Fibroblast of villous mesenchyme (primary cell): ENCODE measurements around the gene PILRB. TPM values are rescaled to one million over a fixed set of nuclear protein-coding genes. Genes with fewer than 3 reads are reported as not detected.

Source experiments
- DNase-seq: peaks from one replicate; pipeline ENCODE4 v3.0.0-alpha.2; 2010; ENCODE audit warnings: low read depth
- H3K4me3 ChIP-seq: 2 replicates; pipeline ENCODE4 v1.5.1; 2011; ENCODE audit warnings: low read depth, mild to moderate bottlenecking, low read length
- CTCF ChIP-seq: IDR thresholded peaks from 2 replicates; pipeline ENCODE4 v1.5.1; 2012; ENCODE audit warnings: low read depth, mild to moderate bottlenecking, low read length; ENCODE audit not compliant: insufficient read depth
- total RNA-seq: library from RNA; depleted of rRNA; stranded (reverse); fragments of >200 nt; gene quantifications from 2 replicates; pipeline ENCODE4 v1.2.3, GENCODE V29; 2012

The PILRB gene
- total RNA-seq, 1 donor = 11.7 TPM

GRCh38 chr7:100386940-100387339, 29.0 kb downstream of the PILRB start:
- DNase-seq = no peak
- no peak overlapping the region for H3K4me3 ChIP-seq
- no peak for TF ChIP-seq CTCF

- no peak for DNase-seq
- TF ChIP-seq CTCF = no peak
- no peak overlapping the region for H3K4me3 ChIP-seq
Measured at GRCh38 chr7:100387695-100388094, 29.8 kb downstream of the PILRB start.

GRCh38 chr7:100389437-100390088, 31.6 kb downstream of the PILRB start:
- no peak for TF ChIP-seq CTCF

GRCh38 chr7:100390286-100391009, 32.5 kb downstream of the PILRB start:
- H3K4me3 ChIP-seq = no peak overlapping the region
- no peak for DNase-seq
- no peak for TF ChIP-seq CTCF

More at GRCh38 chr7:100389437-100390088, 31.6 kb downstream of the PILRB start:
- no peak for DNase-seq
- no peak overlapping the region for H3K4me3 ChIP-seq

- DNase-seq = no peak
- TF ChIP-seq CTCF = no peak
Measured at GRCh38 chr7:100393233-100393905, 35.5 kb downstream of the PILRB start.

GRCh38 chr7:100394077-100394476, 36.2 kb downstream of the PILRB start:
- no peak for DNase-seq
- TF ChIP-seq CTCF = no peak
- H3K4me3 ChIP-seq = no peak overlapping the region

More at GRCh38 chr7:100393233-100393905, 35.5 kb downstream of the PILRB start:
- no peak overlapping the region for H3K4me3 ChIP-seq
